ENCODE data around the gene SYT5.
A peak's percentile ranks its signal among the peaks of the same experiment; 100 is the strongest.
"Not testable (repeated sequence)": the region's sequence is repeated elsewhere in the genome, so short reads cannot be mapped to it uniquely, and the experiment has no call there.

Gene SYT5

GRCh38 chr19:55171440-55171839, 8.6 kb downstream of the SYT5 start:
- no peak for DNase-seq (ENCODE audit: low read depth)

GRCh38 chr19:55169136-55169535, 11.0 kb downstream of the SYT5 start:
- DNase-seq (ENCODE audit: low read depth): no peak

- peak; percentile 88 for DNase-seq (ENCODE audit: low read depth)
Observed at GRCh38 chr19:55166530-55167268, 13.4 kb downstream of the SYT5 start, which contains the start of gene DNAAF3. DNAAF3 (minus strand) TSS chr19:55166613; CDS start chr19:55166413, 200 bp downstream.

GRCh38 chr19:55165952-55166529, 14.0 kb downstream of the SYT5 start:
- DNase-seq (ENCODE audit: low read depth): no peak

GRCh38 chr19:55161571-55162322, 18.3 kb downstream of the SYT5 start:
- DNase-seq (ENCODE audit: low read depth): no peak

- DNase-seq (ENCODE audit: low read depth): no peak
Observed at GRCh38 chr19:55160986-55161365, 19.1 kb downstream of the SYT5 start.

GRCh38 chr19:55160128-55160985, 19.7 kb downstream of the SYT5 start:
- DNase-seq (ENCODE audit: low read depth): no peak

GRCh38 chr19:55158848-55159749, 21.0 kb downstream of the SYT5 start:
- no peak for DNase-seq (ENCODE audit: low read depth)

- no peak for DNase-seq (ENCODE audit: low read depth)
Observed at GRCh38 chr19:55158423-55158822, 21.7 kb downstream of the SYT5 start.

GRCh38 chr19:55157064-55157908, 22.8 kb downstream of the SYT5 start, which contains the start of gene TNNI3:
TNNI3 (minus strand) TSS chr19:55157732; CDS start chr19:55157589, 143 bp downstream.
- no peak for DNase-seq (ENCODE audit: low read depth)

- DNase-seq (ENCODE audit: low read depth): no peak
Observed at GRCh38 chr19:55156202-55157063, 23.7 kb downstream of the SYT5 start.

GRCh38 chr19:55155784-55156183, 24.3 kb downstream of the SYT5 start:
- not testable (repeated sequence) for DNase-seq (ENCODE audit: low read depth)

GRCh38 chr19:55153652-55154264, 26.3 kb downstream of the SYT5 start:
- DNase-seq (ENCODE audit: low read depth): no peak

- no peak for DNase-seq (ENCODE audit: low read depth)
Observed at GRCh38 chr19:55152017-55152416, 28.1 kb downstream of the SYT5 start.

GRCh38 chr19:55149078-55150003, 30.7 kb downstream of the SYT5 start, which contains the start of gene TNNT1:
TNNT1 (minus strand) TSS chr19:55149206; CDS start chr19:55147157, 2,049 bp downstream.
- no peak for DNase-seq (ENCODE audit: low read depth)

GRCh38 chr19:55147545-55148251, 32.4 kb downstream of the SYT5 start:
- DNase-seq (ENCODE audit: low read depth): no peak

All from GM04503 (cell line).